ENCODE measurements around the gene L3MBTL4.
"Not testable (repeated sequence)": the region's sequence is repeated elsewhere in the genome, so short reads cannot be mapped to it uniquely, and the experiment has no call there.

Gene L3MBTL4

GRCh38 chr18:6058941-6059340, 355.8 kb downstream of the L3MBTL4 start:
- H3K36me3 ChIP-seq (ENCODE audit: control insufficient read depth in 4 of 4, insufficient read depth in 4 of 4, low read length in 3 of 4): no peaks in the 10 kb centered on the region
- POLR2A ChIA-PET: no interaction called here
- no peak for DNase-seq
- H3K4me1 ChIP-seq (ENCODE audit: control extremely low read depth in 1 of 4, control insufficient read depth in 4 of 4, insufficient read depth in 4 of 4, low read length in 3 of 4): peaks cover 0 to 16% (median 7%) of the 10 kb centered on the region in 4 experiments
- H3K4me3 ChIP-seq (ENCODE audit: control insufficient read depth in 1 of 7, extremely low read depth in 1 of 7, insufficient read depth in 4 of 7, low read depth in 2 of 7, low read length in 6 of 7): no peak overlapping the region
- H3K27me3 ChIP-seq (replicated peaks in 2 of 5; ENCODE audit: control insufficient read depth in 4 of 5, insufficient read depth in 5 of 5, low read length in 4 of 5): no peaks in the 10 kb centered on the region
- no peak overlapping the region for H3K27ac ChIP-seq (ENCODE audit: insufficient read depth in 1 of 2, low read depth in 1 of 2, low read length in 2 of 2, poor library complexity in 1 of 2, severe bottlenecking in 2 of 2)
- 100% methylated on average over 2 of the region's 6 CpGs for WGBS (ENCODE audit: insufficient coverage)
- H3K9me3 ChIP-seq (ENCODE audit: control extremely low read depth in 1 of 5, control insufficient read depth in 4 of 5, insufficient read depth in 2 of 5, low read depth in 1 of 5, low read length in 4 of 5): no peaks in the 10 kb centered on the region
- CTCF ChIA-PET: no interaction called here

GRCh38 chr18:6057604-6058003, 357.1 kb downstream of the L3MBTL4 start:
- peak in 2 of 3 donors; percentile 34 to 50 for DNase-seq
- Histone ChIP-seq H3K4me3 (ENCODE audit: control insufficient read depth in 1 of 7, extremely low read depth in 1 of 7, insufficient read depth in 4 of 7, low read depth in 2 of 7, low read length in 6 of 7) (no peak overlapping the region), H3K4me1 (ENCODE audit: control extremely low read depth in 1 of 4, control insufficient read depth in 4 of 4, insufficient read depth in 4 of 4, low read length in 3 of 4) (peaks cover 0 to 16% (median 7%) of the 10 kb centered on the region in 4 experiments), H3K27ac (ENCODE audit: insufficient read depth in 1 of 2, low read depth in 1 of 2, low read length in 2 of 2, poor library complexity in 1 of 2, severe bottlenecking in 2 of 2) (no peak overlapping the region), H3K9me3 (ENCODE audit: control extremely low read depth in 1 of 5, control insufficient read depth in 4 of 5, insufficient read depth in 2 of 5, low read depth in 1 of 5, low read length in 4 of 5) (no peaks in the 10 kb centered on the region), H3K36me3 (ENCODE audit: control insufficient read depth in 4 of 4, insufficient read depth in 4 of 4, low read length in 3 of 4) (no peaks in the 10 kb centered on the region), H3K27me3 (replicated peaks in 2 of 5; ENCODE audit: control insufficient read depth in 4 of 5, insufficient read depth in 5 of 5, low read length in 4 of 5) (no peaks in the 10 kb centered on the region)
- WGBS (ENCODE audit: insufficient coverage): no CpG with 5 or more reads among the region's 3 CpGs
- ChIA-PET POLR2A (no interaction called here), CTCF (no interaction called here)

- WGBS (ENCODE audit: insufficient coverage): 41% methylated on average over 5 of the region's 7 CpGs
- POLR2A ChIA-PET: no interaction called here
Observed at GRCh38 chr18:6056171-6056910, 358.4 kb downstream of the L3MBTL4 start.

GRCh38 chr18:6055711-6056110, 359.0 kb downstream of the L3MBTL4 start:
- no CpG with 5 or more reads among the region's 5 CpGs for WGBS (ENCODE audit: insufficient coverage)
- H3K4me1 ChIP-seq (ENCODE audit: control extremely low read depth in 1 of 4, control insufficient read depth in 4 of 4, insufficient read depth in 4 of 4, low read length in 3 of 4): peaks cover 0 to 16% (median 7%) of the 10 kb centered on the region in 4 experiments
- H3K27me3 ChIP-seq (replicated peaks in 2 of 5; ENCODE audit: control insufficient read depth in 4 of 5, insufficient read depth in 5 of 5, low read length in 4 of 5): no peaks in the 10 kb centered on the region
- H3K36me3 ChIP-seq (ENCODE audit: control insufficient read depth in 4 of 4, insufficient read depth in 4 of 4, low read length in 3 of 4): no peaks in the 10 kb centered on the region
- no peaks in the 10 kb centered on the region for H3K9me3 ChIP-seq (ENCODE audit: control extremely low read depth in 1 of 5, control insufficient read depth in 4 of 5, insufficient read depth in 2 of 5, low read depth in 1 of 5, low read length in 4 of 5)
- H3K27ac ChIP-seq (ENCODE audit: insufficient read depth in 1 of 2, low read depth in 1 of 2, low read length in 2 of 2, poor library complexity in 1 of 2, severe bottlenecking in 2 of 2): peak overlapping the region in 1 of 2 experiments; percentile 32
- ChIA-PET CTCF (no interaction called here), POLR2A (no interaction called here)
- H3K4me3 ChIP-seq (ENCODE audit: control insufficient read depth in 1 of 7, extremely low read depth in 1 of 7, insufficient read depth in 4 of 7, low read depth in 2 of 7, low read length in 6 of 7): no peak overlapping the region
- DNase-seq: peak in 2 of 3 donors; percentile 7 to 11

More at GRCh38 chr18:6056171-6056910, 358.4 kb downstream of the L3MBTL4 start:
- DNase-seq: peak in 2 of 3 donors; percentile 59 to 73
- Histone ChIP-seq H3K4me1 (ENCODE audit: control extremely low read depth in 1 of 4, control insufficient read depth in 4 of 4, insufficient read depth in 4 of 4, low read length in 3 of 4) (peaks cover 0 to 16% (median 7%) of the 10 kb centered on the region in 4 experiments), H3K4me3 (ENCODE audit: control insufficient read depth in 1 of 7, extremely low read depth in 1 of 7, insufficient read depth in 4 of 7, low read depth in 2 of 7, low read length in 6 of 7) (no peak overlapping the region), H3K9me3 (ENCODE audit: control extremely low read depth in 1 of 5, control insufficient read depth in 4 of 5, insufficient read depth in 2 of 5, low read depth in 1 of 5, low read length in 4 of 5) (no peaks in the 10 kb centered on the region), H3K27me3 (replicated peaks in 2 of 5; ENCODE audit: control insufficient read depth in 4 of 5, insufficient read depth in 5 of 5, low read length in 4 of 5) (no peaks in the 10 kb centered on the region), H3K27ac (ENCODE audit: insufficient read depth in 1 of 2, low read depth in 1 of 2, low read length in 2 of 2, poor library complexity in 1 of 2, severe bottlenecking in 2 of 2) (peak overlapping the region in 1 of 2 experiments; percentile 32), H3K36me3 (ENCODE audit: control insufficient read depth in 4 of 4, insufficient read depth in 4 of 4, low read length in 3 of 4) (no peaks in the 10 kb centered on the region)
- CTCF ChIA-PET: no interaction called here

GRCh38 chr18:6054256-6054842, 360.4 kb downstream of the L3MBTL4 start:
- DNase-seq: no peak
- Histone ChIP-seq H3K4me3 (ENCODE audit: control insufficient read depth in 1 of 7, extremely low read depth in 1 of 7, insufficient read depth in 4 of 7, low read depth in 2 of 7, low read length in 6 of 7) (no peak overlapping the region), H3K27me3 (replicated peaks in 2 of 5; ENCODE audit: control insufficient read depth in 4 of 5, insufficient read depth in 5 of 5, low read length in 4 of 5) (no peaks in the 10 kb centered on the region), H3K9me3 (ENCODE audit: control extremely low read depth in 1 of 5, control insufficient read depth in 4 of 5, insufficient read depth in 2 of 5, low read depth in 1 of 5, low read length in 4 of 5) (no peaks in the 10 kb centered on the region), H3K27ac (ENCODE audit: insufficient read depth in 1 of 2, low read depth in 1 of 2, low read length in 2 of 2, poor library complexity in 1 of 2, severe bottlenecking in 2 of 2) (no peak overlapping the region), H3K4me1 (ENCODE audit: control extremely low read depth in 1 of 4, control insufficient read depth in 4 of 4, insufficient read depth in 4 of 4, low read length in 3 of 4) (peaks cover 0 to 16% (median 7%) of the 10 kb centered on the region in 4 experiments), H3K36me3 (ENCODE audit: control insufficient read depth in 4 of 4, insufficient read depth in 4 of 4, low read length in 3 of 4) (no peaks in the 10 kb centered on the region)
- over 99% methylated on average over 9 of the region's 9 CpGs for WGBS (ENCODE audit: insufficient coverage)
- CTCF ChIA-PET: no interaction called here
- POLR2A ChIA-PET: no interaction called here

- H3K36me3 ChIP-seq (ENCODE audit: control insufficient read depth in 4 of 4, insufficient read depth in 4 of 4, low read length in 3 of 4): no peaks in the 10 kb centered on the region
- ChIA-PET CTCF (no interaction called here), POLR2A (no interaction called here)
- H3K27me3 ChIP-seq (replicated peaks in 2 of 5; ENCODE audit: control insufficient read depth in 4 of 5, insufficient read depth in 5 of 5, low read length in 4 of 5): no peaks in the 10 kb centered on the region
- H3K27ac ChIP-seq (ENCODE audit: insufficient read depth in 1 of 2, low read depth in 1 of 2, low read length in 2 of 2, poor library complexity in 1 of 2, severe bottlenecking in 2 of 2): no peak overlapping the region
- no peak overlapping the region for H3K4me3 ChIP-seq (ENCODE audit: control insufficient read depth in 1 of 7, extremely low read depth in 1 of 7, insufficient read depth in 4 of 7, low read depth in 2 of 7, low read length in 6 of 7)
- H3K4me1 ChIP-seq (ENCODE audit: control extremely low read depth in 1 of 4, control insufficient read depth in 4 of 4, insufficient read depth in 4 of 4, low read length in 3 of 4): peaks cover 0 to 16% (median 7%) of the 10 kb centered on the region in 4 experiments
- WGBS (ENCODE audit: insufficient coverage): 98% methylated on average over 5 of the region's 5 CpGs
- H3K9me3 ChIP-seq (ENCODE audit: control extremely low read depth in 1 of 5, control insufficient read depth in 4 of 5, insufficient read depth in 2 of 5, low read depth in 1 of 5, low read length in 4 of 5): peaks cover 0 to 3% (median 0%) of the 10 kb centered on the region in 5 experiments
- DNase-seq: no peak
Observed at GRCh38 chr18:6052449-6052913, 362.2 kb downstream of the L3MBTL4 start.

GRCh38 chr18:6047596-6047995, 367.1 kb downstream of the L3MBTL4 start:
- H3K4me1 ChIP-seq (ENCODE audit: control extremely low read depth in 1 of 4, control insufficient read depth in 4 of 4, insufficient read depth in 4 of 4, low read length in 3 of 4); H3K36me3 ChIP-seq (ENCODE audit: control insufficient read depth in 4 of 4, insufficient read depth in 4 of 4, low read length in 3 of 4); CTCF ChIA-PET; POLR2A ChIA-PET; H3K27ac ChIP-seq (ENCODE audit: insufficient read depth in 1 of 2, low read depth in 1 of 2, low read length in 2 of 2, poor library complexity in 1 of 2, severe bottlenecking in 2 of 2); H3K27me3 ChIP-seq (replicated peaks in 2 of 5; ENCODE audit: control insufficient read depth in 4 of 5, insufficient read depth in 5 of 5, low read length in 4 of 5); H3K4me3 ChIP-seq (ENCODE audit: control insufficient read depth in 1 of 7, extremely low read depth in 1 of 7, insufficient read depth in 4 of 7, low read depth in 2 of 7, low read length in 6 of 7); DNase-seq: not testable (repeated sequence)
- H3K9me3 ChIP-seq (ENCODE audit: control extremely low read depth in 1 of 5, control insufficient read depth in 4 of 5, insufficient read depth in 2 of 5, low read depth in 1 of 5, low read length in 4 of 5): peaks cover 0 to 21% (median 4%) of the 10 kb centered on the region in 5 experiments
- 100% methylated on average over 1 of the region's 2 CpGs for WGBS (ENCODE audit: insufficient coverage)

Measured in common myeloid progenitor, CD34-positive (primary cell).